Stimulated activated CD4-positive, alpha-beta T cell treated with anti-CD3 and anti-CD28 coated beads, Interleukin-2, amount 100 ng/mL, for 24 hours (primary cell): ENCODE data around the gene CDCP1.

Source experiments
- DNase-seq, 2 donors: peaks; one replicate each; pipeline ENCODE4 v3.0.0-alpha.2; 2020

Gene CDCP1

GRCh38 chr3:45049807-45050206, 96.4 kb downstream of the CDCP1 start:
- DNase-seq, result no peak

GRCh38 chr3:45048244-45048643, 97.9 kb downstream of the CDCP1 start:
- DNase-seq, result no peak

DNA sequence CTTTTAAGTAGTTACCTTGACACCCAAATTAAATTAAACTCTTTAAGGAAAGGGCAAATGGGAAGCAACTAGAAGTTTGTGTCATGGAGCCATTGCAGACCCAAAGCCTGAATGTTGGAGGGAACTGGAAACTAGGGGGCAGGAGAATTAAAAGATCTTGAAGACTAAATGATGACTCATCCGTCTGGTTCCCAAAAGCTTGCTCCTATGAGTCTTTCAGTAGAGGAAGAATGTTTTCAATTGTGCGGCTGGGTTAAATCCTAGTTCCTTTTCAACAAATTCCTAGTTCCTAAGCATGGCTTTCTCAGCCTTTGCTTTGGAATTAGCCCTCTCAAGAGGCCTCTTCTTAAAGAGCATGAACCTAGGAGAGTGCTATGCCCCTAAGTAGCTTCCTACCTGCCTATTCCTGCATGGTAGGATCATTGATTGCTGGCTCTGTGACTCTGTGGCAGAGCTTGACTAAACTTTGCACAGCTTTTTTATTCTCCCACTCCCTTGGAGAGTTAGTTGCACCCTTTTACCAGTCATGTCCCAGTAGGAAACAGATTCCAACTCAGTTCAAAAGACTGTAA, 102.4 kb downstream of the CDCP1 start:
- no peak for DNase-seq

DNA sequence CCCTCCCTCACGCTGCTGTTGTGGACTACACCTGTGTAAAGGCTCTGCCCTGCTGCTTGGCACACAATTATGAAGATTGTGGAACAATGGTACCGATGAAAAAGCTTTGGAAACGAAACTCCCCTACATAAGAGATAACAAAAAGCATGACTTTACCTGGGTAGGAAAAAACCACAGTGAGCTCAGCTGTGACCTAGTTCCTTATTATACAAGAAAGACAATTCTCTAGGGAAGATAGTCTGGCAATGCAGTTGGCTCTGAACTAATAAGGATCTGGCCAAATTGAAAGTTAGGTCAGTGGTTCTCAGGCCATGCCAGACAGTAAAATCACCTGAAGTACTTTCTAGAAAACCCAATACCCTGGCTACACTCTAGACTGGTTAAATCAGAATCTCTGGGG, 104.0 kb downstream of the CDCP1 start:
- no peak for DNase-seq

DNA sequence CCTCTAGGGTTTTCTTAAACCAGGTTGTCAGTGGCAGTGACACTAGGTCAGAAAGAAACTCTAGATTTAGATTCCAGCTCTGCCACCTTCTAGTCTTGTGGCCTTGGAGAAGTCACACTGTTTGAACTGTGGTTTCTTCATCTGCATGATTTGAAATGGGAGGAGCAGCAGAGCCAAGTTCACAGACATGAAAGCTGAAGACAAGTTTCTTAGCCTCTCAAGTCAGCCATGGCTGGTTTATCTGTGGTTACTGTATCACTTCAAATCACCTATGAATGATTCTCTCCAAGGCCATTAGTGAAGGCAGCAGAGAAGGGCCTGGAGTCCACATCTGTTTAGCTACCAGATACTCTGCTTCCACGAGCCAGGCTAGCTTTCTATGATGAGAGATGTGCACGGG, 104.5 kb downstream of the CDCP1 start:
- no peak for DNase-seq

GRCh38 chr3:45037720-45038455, 108.3 kb downstream of the CDCP1 start:
- DNase-seq, result peak; percentile 92 to 93

DNA sequence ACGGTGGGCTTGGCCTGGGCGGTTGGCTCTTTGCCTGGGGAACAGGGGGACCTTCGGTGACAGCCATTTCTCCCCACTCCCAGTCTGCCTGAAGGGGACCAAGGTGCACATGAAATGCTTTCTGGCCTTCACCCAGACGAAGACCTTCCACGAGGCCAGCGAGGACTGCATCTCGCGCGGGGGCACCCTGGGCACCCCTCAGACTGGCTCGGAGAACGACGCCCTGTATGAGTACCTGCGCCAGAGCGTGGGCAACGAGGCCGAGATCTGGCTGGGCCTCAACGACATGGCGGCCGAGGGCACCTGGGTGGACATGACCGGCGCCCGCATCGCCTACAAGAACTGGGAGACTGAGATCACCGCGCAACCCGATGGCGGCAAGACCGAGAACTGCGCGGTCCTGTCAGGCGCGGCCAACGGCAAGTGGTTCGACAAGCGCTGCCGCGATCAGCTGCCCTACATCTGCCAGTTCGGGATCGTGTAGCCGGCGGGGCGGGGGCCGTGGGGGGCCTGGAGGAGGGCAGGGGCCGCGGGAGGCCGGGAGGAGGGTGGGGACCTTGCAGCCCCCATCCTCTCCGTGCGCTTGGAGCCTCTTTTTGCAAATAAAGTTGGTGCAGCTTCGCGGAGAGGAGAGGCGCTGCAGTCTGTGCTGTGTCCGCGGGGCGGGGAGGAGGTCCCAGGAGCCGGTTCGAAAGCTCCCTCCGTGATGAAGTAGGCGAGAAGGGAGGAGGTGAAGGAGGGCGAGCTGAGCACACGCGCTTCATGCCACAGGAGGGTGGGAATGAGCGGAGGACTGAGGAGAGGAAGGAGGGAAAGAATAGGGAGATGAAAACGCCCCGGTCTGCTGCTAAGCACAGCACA, 110.5 kb downstream of the CDCP1 start:
- peak; percentile 33 to 37 for DNase-seq

DNA sequence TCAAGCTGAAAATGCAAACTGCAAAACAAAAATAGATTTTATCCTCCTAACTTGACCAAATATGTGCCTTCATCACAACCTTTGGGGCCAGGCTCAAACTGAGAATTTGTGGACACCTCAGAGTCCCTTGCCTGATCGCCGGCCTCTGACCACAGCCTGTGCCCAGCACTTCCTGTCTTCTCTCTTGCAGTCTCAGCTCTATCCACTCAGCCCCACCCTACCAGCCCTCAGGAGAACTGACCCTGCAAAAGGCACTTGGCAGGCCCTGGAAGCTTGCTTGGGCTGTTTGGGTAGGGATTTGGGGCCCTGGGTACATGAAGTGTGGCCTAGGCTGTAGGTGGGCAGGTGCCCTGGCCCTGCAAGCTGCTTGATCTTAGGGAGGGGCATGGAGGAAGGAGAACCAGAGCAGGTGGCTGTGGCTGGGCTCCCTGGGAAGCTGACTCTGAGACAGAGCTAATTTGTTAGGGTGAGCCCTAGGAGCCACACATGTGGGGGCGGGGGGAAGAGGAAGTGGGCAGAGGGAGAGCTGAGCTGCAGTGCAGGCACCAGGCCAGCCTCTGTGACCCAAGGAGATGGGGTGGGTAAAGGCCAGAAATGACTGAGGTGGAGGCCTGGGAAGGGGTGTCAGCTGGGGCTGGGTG, 111.4 kb downstream of the CDCP1 start:
- peak in 1 of 2 donors; percentile 40 for DNase-seq

DNA sequence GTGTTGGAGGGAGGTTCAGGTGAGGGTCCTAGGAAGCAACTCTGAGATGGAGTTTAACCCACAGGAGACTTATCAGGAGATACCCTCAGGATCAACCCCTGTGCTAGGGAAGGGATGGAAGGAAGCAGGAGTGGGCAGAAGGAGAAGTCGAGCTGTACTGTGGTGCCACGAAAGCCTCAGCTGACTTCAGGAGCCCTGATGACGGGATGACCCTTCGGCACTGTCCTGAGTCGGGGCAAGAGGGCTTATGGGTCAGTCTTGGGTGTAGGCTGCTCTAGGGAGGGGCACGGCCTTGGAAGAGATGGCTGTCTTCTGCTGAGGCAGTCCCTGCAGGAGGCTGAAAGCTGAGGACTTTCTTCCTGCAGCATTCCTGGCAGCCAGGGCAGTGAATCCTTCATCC, 112.4 kb downstream of the CDCP1 start:
- no peak for DNase-seq
